ENCODE data around the gene ALPL.

The ALPL gene

DNA sequence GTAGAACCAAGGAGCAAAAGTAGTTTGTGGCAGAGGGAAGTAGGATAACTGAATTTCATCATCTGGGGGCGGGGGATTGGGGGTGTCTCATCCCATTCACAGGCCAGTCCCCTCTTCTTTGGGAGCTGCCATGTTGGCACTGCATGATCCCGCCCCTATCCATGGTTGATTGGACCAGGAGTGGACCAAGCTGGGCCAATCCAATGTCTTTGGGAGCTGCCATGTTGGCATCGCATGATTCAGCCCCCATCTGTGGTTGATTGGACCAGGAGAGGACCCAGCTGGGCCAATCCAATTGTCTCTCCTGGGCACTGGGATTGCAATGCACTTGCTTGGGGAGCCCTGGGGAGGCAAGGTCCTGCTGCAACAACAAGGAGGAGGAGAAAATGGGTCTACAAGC, 12.3 kb upstream of the ALPL start:
- Mint-ChIP-seq H3K4me1 (no peaks in the 10 kb centered on the region), H3K27ac (no peak overlapping the region), H3K9me3 (no peaks in the 10 kb centered on the region), H3K4me3 (no peak overlapping the region), H3K36me3 (no peaks in the 10 kb centered on the region)
- ATAC-seq (no peak), DNase-seq (ENCODE audit: low spot score in 2 of 2) (no peak)

DNA sequence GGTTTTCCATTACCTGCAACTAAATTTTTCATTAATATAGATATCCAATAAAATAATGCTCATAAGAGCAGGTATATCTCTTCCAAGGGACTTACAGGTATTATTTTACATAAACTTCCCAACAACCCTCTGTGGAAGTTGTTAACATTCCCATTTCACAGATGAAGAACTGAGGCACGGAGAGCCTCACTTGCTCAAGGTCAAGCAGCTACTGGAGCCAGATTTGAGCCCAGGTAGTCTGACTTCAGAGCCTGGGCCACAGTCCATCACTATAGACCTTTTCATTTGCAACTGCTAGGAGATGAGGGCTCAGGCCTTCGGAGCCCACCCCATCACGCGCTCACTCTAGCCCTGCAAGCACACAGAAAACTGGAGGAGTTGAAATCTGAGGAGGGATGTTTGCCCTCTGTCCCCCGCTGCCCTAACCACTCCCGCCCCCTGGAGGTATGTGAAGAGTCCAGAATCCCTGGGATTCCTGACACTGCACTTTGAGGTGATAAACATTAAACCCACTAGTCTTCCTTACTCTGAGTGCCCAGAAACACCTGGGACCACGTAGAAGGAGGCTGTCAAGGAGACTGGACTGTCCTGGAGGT, 11.7 kb upstream of the ALPL start:
- Mint-ChIP-seq H3K4me3 (no peak overlapping the region), H3K27ac (no peak overlapping the region), H3K36me3 (no peaks in the 10 kb centered on the region), H3K4me1 (no peaks in the 10 kb centered on the region), H3K9me3 (no peaks in the 10 kb centered on the region)
- DNase-seq (ENCODE audit: low spot score in 2 of 2) (no peak), ATAC-seq (no peak)

DNA sequence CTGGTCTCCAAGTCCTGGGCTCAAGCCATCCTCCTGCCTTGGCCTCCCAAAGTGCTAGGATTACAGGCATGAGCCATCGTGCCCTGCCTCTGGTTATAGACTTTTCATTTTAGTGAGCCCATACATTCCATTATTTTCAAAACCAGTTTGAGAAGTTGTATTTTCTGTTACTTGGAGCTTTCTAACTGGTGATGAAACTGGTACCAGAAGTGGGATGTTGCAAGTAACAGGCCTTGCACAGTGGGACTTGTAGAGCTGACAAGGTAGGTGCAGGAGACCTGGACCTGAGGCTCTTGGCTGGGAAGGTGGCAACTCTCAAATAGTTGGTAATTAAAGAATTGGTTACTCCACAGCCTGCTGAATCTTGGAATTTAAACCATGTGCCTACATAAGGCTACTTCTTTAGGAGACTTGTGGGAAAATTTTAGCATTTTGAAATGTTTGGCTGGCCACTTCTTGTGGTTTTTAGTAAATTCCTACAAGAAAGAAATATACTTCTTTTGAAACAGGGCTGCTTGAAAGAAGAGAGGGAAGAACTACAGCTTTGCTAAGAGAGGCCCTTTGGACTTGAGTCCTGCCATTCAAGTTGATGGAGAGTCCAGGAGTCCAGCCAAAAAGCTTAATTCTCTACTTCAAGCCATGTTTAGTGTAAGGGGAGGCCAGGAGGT, 9.8 kb upstream of the ALPL start:
- Mint-ChIP-seq H3K36me3 (no peaks in the 10 kb centered on the region), H3K27ac (no peak overlapping the region), H3K9me3 (no peaks in the 10 kb centered on the region), H3K4me1 (no peaks in the 10 kb centered on the region), H3K4me3 (no peak overlapping the region)
- DNase-seq (ENCODE audit: low spot score in 2 of 2) = no peak
- ATAC-seq = no peak

DNA sequence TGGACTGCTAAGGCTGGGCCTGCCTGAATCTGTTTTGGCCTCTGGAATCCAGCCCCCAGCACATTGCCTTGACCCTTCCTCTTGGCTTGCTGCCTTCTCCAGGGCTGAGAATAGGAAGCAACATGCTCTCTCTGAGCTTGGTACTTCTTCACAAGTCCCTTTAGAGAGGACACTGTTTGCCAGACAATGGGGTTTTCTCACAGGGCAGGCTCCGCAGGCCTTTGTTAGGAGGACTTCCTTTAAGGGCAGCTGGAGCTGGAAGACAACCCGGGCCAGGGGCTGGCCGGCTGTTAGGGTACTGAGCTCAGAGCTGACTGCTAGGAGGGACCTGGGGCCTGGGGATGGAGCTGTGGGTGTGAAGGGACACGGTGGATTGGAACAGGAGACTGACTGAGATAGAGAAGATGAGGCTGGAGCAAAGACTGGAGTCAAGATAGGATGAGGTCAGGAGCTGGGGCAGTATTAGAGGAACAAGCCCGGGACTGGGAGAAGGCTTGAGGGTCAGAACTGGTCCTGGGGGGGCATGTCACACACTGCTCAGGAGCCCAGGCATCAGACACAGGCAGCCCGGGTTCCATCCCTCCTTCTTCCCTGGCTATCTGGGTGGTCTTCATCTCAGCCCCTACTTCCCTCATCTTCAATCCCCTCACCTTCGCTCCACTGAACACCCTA, 5.4 kb upstream of the ALPL start:
- Mint-ChIP-seq H3K27ac (no peak overlapping the region), H3K4me3 (no peak overlapping the region), H3K36me3 (no peaks in the 10 kb centered on the region), H3K4me1 (peaks cover 4% of the 10 kb centered on the region), H3K9me3 (no peaks in the 10 kb centered on the region)
- ATAC-seq (no peak), DNase-seq (ENCODE audit: low spot score in 2 of 2) (no peak)

DNA sequence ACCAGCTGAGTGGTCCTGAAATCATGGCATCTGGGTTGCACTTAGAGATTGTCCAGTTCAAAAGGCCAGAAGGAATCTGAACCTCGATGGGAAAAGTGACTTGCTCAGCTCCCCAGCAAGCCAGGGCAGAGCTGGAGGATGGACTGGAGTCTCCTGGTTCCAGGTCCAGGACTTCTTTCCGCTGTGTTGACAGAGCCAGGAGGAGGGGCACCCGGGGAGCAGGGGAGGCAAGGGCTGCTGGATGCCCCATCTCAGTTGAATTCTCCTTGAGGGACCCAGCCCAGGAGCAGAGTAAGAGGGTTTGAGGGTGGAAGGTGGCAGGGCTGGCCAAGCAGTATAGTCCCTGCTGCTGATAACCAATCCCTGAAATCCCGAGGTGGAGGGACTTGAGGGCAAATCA, 2.4 kb upstream of the ALPL start:
- no peak for ATAC-seq
- peaks cover 7% of the 10 kb centered on the region for H3K4me1 Mint-ChIP-seq
- H3K4me3 Mint-ChIP-seq = no peak overlapping the region
- no peaks in the 10 kb centered on the region for H3K9me3 Mint-ChIP-seq
- no peak overlapping the region for H3K27ac Mint-ChIP-seq
- no peak for DNase-seq (ENCODE audit: low spot score in 2 of 2)
- H3K36me3 Mint-ChIP-seq = no peaks in the 10 kb centered on the region

DNA sequence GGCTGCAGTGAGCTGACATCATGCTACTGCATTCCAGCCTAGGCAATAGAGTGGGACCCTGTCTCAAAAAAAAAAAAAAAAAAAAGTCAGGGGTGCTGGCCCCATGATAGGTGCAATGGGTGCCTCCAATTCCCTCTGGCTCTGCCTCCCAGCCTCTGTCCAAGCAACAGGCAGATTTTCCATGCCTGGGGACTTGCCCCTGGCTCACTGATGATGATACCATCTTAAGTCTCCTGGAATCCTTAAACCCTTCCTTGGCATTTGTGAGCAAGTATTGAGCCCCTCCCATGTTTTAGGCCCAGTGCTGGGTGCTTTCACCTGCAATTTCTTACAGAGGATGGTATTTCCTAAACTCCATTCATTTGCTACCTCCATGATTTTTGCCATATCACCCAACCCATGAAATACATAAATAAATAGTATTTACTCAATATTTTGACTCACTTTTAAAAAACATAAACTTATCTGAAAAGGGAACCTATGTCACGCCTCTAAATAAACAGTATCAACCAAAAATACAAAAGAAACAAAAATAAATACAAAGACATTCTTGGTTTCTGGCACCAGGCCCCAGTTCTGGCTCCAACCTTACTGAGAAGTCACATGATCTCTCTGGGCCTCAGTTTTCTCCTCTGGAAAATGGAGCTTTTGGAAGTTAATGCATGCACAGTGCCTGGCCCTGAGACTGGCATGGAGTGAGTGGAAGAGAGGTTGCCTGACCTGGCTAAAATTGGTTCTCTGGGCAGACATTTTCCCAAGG, 1.5 kb upstream of the ALPL start:
- H3K36me3 Mint-ChIP-seq = no peaks in the 10 kb centered on the region
- H3K27ac Mint-ChIP-seq = no peak overlapping the region
- peaks cover 7% of the 10 kb centered on the region for H3K4me1 Mint-ChIP-seq
- H3K4me3 Mint-ChIP-seq = no peak overlapping the region
- DNase-seq (ENCODE audit: low spot score in 2 of 2) (no peak), ATAC-seq (no peak)
- H3K9me3 Mint-ChIP-seq = no peaks in the 10 kb centered on the region

DNA sequence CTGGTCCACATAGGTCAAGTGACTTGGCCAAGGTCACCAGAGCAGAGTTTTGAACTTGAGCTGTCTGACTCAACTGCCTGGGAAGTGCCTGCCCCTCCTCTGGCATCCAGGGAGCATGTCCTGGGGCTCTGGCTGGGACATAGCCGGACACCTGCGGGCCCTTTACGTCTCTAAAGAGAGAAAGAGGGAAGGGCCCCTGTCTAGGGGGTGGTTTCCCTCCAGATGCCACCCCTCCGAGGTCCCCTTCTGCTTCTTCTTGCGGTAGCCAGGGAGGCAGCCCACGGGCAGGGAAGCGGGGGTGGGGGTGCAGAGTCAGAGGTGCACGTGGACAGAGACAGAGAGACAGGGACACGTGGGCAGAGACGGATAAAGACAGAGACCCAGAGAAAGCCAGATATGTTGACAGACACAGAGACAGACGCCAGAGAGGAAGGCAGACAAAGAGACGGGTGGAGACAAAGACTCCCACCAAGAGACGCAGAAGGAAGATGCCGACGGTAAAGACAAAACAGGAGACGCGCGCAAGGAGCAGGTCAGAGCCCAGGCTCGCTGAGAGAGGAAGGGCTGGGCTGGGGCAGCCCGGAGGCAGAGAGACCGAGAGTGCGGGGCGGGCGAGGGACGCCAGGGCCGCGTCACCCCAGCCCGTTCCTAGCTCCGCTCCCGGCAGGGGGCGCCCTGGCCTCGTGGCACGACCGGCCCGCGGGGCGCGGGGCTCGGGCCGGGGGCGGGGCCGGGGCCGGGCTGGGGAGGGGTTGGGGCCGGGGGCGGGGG, 458 bp upstream of the ALPL start:
- Mint-ChIP-seq H3K9me3 (no peaks in the 10 kb centered on the region), H3K4me3 (peak overlapping the region; percentile 60), H3K36me3 (no peaks in the 10 kb centered on the region), H3K4me1 (peaks cover 7% of the 10 kb centered on the region), H3K27ac (no peak overlapping the region)
- DNase-seq (ENCODE audit: low spot score in 2 of 2) (peak; percentile 69 to 82), ATAC-seq (peak; percentile 92)

DNA sequence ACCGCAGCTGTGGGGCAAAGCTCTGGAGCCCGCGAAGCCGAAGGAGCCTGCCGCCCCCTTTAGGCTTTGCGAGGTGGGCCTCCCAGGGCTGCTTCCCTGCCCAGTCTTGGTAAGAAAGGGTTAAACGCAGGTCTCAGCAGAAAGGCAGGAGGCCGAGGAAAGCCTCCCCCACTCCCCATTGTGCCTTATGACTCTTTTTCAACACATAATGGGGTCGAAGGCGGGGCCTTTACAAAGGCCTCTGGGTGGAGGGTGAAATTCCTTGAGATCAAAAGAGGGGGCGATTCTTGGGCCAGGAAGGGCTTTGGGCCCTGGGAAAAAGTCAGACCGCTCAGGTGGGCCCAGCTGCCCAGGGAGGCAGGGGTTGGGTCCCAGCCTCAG, 880 bp downstream of the ALPL start:
- Mint-ChIP-seq H3K27ac (no peak overlapping the region), H3K9me3 (no peaks in the 10 kb centered on the region), H3K36me3 (no peaks in the 10 kb centered on the region), H3K4me1 (peaks cover 15% of the 10 kb centered on the region), H3K4me3 (no peak overlapping the region)
- no peak for DNase-seq (ENCODE audit: low spot score in 2 of 2)
- ATAC-seq = no peak

DNA sequence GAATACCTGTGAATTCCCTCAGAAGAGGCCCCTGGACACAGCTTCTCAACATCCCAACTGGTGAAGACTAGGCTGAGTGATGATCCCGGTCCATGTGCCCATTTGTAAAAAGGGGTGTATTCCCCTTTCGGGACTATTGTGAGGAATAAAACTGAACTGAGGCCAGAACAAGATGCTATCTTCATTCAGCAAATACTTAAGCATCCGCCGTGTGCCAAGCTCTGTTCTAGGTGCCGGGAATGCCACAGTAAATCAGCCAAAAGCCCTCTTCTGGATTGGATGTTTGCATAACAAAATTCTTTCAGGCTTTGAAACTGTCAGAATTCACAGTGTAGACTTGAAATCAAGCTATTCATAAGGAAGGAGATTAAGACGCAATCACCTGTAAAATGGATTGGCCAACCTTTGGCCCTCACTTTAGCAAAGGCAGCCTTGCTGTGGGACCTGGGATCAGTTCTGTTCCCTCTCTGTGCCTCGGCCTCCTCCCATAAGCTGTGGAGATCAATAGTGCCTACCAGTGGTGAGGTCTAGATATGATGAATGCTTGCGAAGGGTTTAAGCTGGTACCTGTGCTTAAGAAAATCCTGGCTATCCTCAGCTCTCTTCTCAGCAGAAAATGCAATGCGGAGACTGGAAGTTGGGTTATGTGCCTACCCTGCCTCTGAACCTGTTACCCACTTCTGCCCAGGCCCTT, 1.8 kb downstream of the ALPL start:
- Mint-ChIP-seq H3K27ac (peak overlapping the region; percentile 45), H3K36me3 (no peaks in the 10 kb centered on the region), H3K9me3 (no peaks in the 10 kb centered on the region), H3K4me1 (peaks cover 15% of the 10 kb centered on the region), H3K4me3 (no peak overlapping the region)
- ATAC-seq (no peak), DNase-seq (ENCODE audit: low spot score in 2 of 2) (no peak)

DNA sequence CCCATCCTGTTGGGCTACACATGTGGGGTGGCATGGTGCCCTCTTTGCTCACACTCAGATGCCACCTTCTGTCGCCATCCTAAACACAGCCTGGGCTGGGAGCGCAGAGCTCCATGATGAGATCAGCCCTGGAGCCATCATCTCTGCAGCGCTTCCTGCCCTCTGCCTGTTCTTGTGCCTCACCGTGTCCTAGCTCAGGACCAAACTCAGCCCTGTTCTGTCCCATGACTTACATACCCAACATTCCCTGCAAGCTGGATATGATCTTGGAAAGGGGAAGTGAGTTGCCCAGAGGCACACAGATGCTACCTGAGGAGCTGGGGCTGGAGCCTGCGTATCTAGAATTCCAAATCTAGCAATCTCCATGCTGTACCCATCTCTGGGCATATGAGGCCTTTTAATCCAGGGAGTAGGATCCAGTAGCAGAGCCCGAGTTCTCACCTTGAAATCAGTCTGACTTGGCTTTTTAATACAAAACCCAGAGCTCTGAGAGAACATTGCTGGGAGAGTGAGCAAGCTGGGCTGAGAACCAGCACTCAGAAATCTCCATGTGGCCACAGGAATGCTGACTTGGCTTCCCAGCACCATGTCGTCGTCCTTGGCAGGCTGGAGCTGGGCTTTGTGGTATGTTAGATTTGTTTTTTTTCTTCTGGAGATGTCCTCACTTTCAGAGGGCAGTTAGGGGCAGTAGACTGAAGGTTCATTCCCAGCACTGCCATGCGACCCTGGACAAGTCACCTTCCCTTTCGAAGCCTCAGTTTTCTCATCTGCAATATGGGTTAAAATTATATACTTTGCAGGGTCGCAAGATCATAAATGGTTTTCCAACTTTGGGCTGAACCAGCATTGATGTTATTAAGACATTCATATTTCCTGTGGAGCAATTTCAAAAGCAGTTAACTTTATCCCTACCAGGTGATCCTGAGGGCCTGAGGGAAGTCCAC, 2.6 kb downstream of the ALPL start:
- no peaks in the 10 kb centered on the region for H3K36me3 Mint-ChIP-seq
- no peaks in the 10 kb centered on the region for H3K9me3 Mint-ChIP-seq
- ATAC-seq = no peak
- no peak overlapping the region for H3K4me3 Mint-ChIP-seq
- DNase-seq (ENCODE audit: low spot score in 2 of 2) = no peak
- peaks cover 15% of the 10 kb centered on the region for H3K4me1 Mint-ChIP-seq
- no peak overlapping the region for H3K27ac Mint-ChIP-seq

DNA sequence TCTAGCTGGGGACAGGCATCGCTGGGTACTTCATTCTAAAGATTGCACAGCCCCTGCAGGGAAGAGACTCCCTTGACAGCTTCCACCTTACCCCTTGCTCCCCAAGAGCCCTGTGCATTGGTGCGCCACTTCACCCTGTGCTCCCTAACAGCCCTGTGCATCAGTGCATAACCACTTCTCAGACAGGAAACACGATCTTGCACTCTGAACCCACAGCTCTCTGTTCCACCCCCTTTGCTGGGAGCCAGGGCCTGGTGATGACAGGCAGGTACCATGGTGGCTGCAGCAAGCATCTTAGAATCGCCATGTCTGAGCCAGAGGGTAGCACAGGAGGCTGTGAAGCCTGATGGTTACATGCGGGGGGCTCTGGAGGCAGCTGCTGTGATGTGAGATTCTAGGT, 5.0 kb downstream of the ALPL start:
- H3K4me1 Mint-ChIP-seq = peaks cover 7% of the 10 kb centered on the region
- H3K4me3 Mint-ChIP-seq = no peak overlapping the region
- ATAC-seq = peak; percentile 66
- no peak overlapping the region for H3K27ac Mint-ChIP-seq
- H3K9me3 Mint-ChIP-seq = no peaks in the 10 kb centered on the region
- no peak for DNase-seq (ENCODE audit: low spot score in 2 of 2)
- no peaks in the 10 kb centered on the region for H3K36me3 Mint-ChIP-seq

DNA sequence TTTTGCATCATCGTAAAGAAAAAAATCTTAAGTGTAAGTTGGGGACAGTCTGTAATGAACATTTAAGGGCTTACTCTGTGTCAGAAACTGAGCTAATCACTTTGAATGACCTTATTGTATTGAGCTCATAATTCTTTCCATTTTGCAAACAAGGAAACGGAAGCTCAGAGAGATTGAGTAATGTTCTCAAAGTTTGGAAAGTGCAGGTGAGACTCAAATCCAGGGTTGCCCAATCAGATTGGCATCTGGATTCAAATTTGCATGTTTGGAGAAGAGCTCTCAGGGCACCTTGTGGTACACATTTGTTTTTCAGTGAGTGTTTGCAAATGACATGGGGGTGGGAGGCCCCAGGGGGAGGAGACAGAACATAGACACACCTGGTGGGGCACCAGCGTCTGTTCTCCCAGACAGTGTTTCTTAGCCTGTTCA, 8.0 kb downstream of the ALPL start:
- Mint-ChIP-seq H3K4me1 (peaks cover 7% of the 10 kb centered on the region), H3K9me3 (no peaks in the 10 kb centered on the region), H3K36me3 (no peaks in the 10 kb centered on the region), H3K27ac (no peak overlapping the region), H3K4me3 (no peak overlapping the region)
- DNase-seq (ENCODE audit: low spot score in 2 of 2) = no peak
- ATAC-seq = no peak

DNA sequence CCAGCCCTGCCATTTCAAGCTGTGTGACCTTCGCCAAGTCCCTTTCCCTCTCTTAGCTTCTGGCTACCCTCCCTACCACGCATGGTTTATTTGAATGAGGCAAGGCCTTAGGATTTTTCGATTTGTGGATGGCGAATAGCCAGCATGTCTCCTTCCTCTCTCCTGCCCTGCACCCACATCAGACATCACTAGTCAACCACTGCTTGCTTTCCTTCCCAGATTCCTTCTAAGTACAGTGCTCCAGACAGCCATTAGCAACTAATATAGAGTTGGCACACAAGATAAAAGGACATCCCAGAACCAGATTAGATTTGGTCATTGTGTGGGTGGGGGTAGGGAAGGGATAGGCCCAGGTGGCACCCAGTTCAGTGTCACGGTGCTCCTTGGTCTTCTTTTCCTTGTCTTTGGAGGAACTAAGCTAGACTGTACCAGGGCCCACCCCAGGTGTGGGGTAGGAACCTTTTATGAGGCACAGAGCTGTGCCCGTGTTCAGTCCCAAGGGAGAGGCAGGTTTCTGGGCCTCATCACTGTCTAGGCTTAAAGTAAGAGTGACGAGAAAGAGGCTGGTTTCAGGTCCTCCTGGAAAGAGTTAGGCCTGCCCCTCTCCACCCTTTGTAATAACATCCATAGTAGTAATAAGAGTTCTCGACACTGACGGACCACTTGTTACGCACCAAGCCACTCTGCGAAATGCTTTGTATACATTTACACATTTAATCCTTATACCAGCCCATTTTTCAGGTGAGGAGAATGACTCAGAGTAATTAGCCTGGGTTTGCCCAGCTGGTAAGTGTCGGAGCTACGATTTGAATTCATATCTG, 8.6 kb downstream of the ALPL start:
- ATAC-seq = peak; percentile 6
- Mint-ChIP-seq H3K27ac (no peak overlapping the region), H3K4me3 (no peak overlapping the region)

More for the DNA sequence above, 8.6 kb downstream of the ALPL start:
- no peaks in the 10 kb centered on the region for H3K36me3 Mint-ChIP-seq
- no peaks in the 10 kb centered on the region for H3K9me3 Mint-ChIP-seq
- DNase-seq (ENCODE audit: low spot score in 2 of 2) = no peak
- peaks cover 7% of the 10 kb centered on the region for H3K4me1 Mint-ChIP-seq
